Duodenal mucosa (tissue), 2 donors: ENCODE data around the gene KIF25.

Experiments
- H3K27ac ChIP-seq: one replicate; pipeline ENCODE4 v1.7.0; 2013; ENCODE audit warnings: low read depth, low read length
- H3K27me3 ChIP-seq, 2 donors: one replicate each; pipeline ENCODE4 v1.7.0; 2013; ENCODE audit warnings: low read length in 2 of 2, control low read depth in 1 of 2; ENCODE audit not compliant: insufficient read depth in 2 of 2, control insufficient read depth in 1 of 2
- H3K36me3 ChIP-seq, 2 donors: one replicate each; pipeline ENCODE4 v1.7.0; 2013; ENCODE audit warnings: low read length in 2 of 2, control low read depth in 1 of 2; ENCODE audit not compliant: insufficient read depth in 2 of 2, control insufficient read depth in 1 of 2
- H3K4me1 ChIP-seq, 2 donors: one replicate each; pipeline ENCODE4 v1.7.0; 2013; ENCODE audit warnings: low read length in 2 of 2, control low read depth in 1 of 2; ENCODE audit not compliant: insufficient read depth in 2 of 2, control insufficient read depth in 1 of 2
- H3K4me3 ChIP-seq, 2 donors: one replicate each; pipeline ENCODE4 v1.7.0; 2013; ENCODE audit warnings: low read length in 2 of 2, low read depth in 1 of 2
- H3K9ac ChIP-seq, 2 donors: one replicate each; pipeline ENCODE4 v1.7.0; 2013; ENCODE audit warnings: low read length in 2 of 2, low read depth in 1 of 2
- H3K9me3 ChIP-seq, 2 donors: one replicate each; pipeline ENCODE4 v1.7.0; 2013; ENCODE audit warnings: low read length in 2 of 2, control low read depth in 1 of 2; ENCODE audit not compliant: control insufficient read depth in 1 of 2

KIF25 gene

DNA sequence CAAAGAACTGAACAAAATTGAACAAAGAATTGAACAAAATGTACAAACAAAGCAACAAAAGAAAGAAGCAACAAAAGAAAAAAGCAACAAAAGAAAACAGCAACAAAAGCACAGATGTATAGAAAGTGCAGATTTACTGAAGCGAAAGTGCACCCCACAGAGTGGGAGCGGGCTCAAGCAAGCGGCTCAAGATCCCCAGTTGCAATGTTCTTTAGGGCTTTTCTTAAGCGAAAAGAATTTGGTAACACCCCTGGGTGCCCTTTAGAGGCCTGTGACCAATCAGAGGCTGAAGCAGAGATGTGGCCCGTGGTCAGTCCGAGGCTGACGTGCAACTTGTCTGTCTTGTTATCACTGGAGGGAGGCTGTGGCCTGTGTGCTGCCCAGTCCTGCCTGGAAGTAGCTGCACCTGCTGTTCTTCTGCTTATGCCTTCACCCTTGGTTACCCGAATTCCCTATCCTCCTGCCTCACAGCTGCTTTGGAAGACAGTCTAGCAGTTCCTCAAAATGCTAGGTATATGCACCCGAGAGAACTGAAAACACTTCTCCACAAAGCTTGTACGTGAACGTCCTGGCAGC lies 13.2 kb upstream of the KIF25 start:
- Histone ChIP-seq H3K9ac (no peak overlapping the region), H3K4me3 (no peak overlapping the region), H3K27me3 (no peaks in the 10 kb centered on the region), H3K27ac (no peak overlapping the region), H3K36me3 (no peaks in the 10 kb centered on the region), H3K4me1 (no peaks in the 10 kb centered on the region), H3K9me3 (no peaks in the 10 kb centered on the region)

GRCh38 chr6:167984876-167985604 lies 12.4 kb upstream of the KIF25 start:
- H3K4me3 ChIP-seq = no peak overlapping the region
- H3K27ac ChIP-seq = no peak overlapping the region
- no peaks in the 10 kb centered on the region for H3K36me3 ChIP-seq
- peaks cover 0 to 2% of the 10 kb centered on the region in 2 donors for H3K9me3 ChIP-seq
- no peak overlapping the region for H3K9ac ChIP-seq
- no peaks in the 10 kb centered on the region for H3K4me1 ChIP-seq
- no peaks in the 10 kb centered on the region for H3K27me3 ChIP-seq

DNA sequence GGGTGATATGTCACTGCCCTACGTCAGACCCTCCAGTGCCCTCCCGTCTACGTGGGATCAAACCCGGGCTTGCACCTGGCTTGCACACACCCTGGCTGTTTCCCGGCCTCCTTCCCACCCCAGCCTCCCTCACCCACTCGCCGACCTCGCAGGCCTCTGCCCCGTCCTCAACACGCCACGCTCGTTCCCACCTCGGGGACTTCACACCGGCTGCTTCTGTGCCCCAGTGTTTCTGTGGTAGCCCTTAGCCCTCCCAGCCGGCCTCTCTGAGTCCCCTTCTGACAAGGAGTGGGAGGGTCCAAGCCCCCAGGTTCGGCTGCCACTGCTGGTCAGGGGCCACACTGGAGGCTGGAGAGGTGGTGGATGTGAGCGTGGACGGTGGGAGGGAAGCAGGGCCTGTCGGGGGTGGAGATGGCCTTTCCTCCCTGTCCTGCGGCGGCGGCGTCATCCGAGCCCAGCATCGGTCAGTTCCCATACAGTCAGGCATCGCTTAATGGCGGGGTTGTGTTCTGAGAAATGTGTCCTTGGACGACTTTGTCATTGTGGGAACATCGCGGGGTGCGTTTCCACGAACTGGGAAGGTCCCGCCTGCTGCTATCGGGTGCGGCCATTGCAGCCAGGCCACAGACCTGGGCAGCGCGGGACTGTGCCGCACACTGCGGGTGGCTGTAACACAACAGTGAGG lies 11.4 kb upstream of the KIF25 start:
- no peak overlapping the region for H3K27ac ChIP-seq
- H3K9ac ChIP-seq = no peak overlapping the region
- no peak overlapping the region for H3K4me3 ChIP-seq
- peaks cover 0 to 2% of the 10 kb centered on the region in 2 donors for H3K9me3 ChIP-seq
- H3K36me3 ChIP-seq = no peaks in the 10 kb centered on the region
- no peaks in the 10 kb centered on the region for H3K27me3 ChIP-seq
- no peaks in the 10 kb centered on the region for H3K4me1 ChIP-seq

GRCh38 chr6:167987396-167988153 lies 9.9 kb upstream of the KIF25 start:
- no peaks in the 10 kb centered on the region for H3K27me3 ChIP-seq
- H3K9ac ChIP-seq = no peak overlapping the region
- H3K4me3 ChIP-seq = no peak overlapping the region
- H3K4me1 ChIP-seq = no peaks in the 10 kb centered on the region
- peaks cover 0 to 2% of the 10 kb centered on the region in 2 donors for H3K9me3 ChIP-seq
- no peaks in the 10 kb centered on the region for H3K36me3 ChIP-seq
- no peak overlapping the region for H3K27ac ChIP-seq

DNA sequence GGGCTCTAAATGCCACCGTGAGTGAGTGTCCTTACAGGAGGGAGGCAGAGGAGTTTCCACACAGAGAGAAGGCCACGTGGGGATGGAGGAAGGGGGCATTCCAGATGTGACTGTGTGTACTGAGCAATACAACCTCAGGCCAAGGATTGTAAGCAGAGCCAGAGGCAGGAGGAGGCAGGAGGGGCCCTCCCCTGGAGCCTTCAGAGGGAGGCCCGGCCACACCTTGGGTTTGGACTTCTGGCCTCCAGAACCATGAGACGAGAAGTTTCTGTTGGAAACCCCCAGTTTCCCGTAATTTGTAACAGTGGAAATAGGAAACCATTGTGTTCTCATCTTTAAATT lies 9.3 kb upstream of the KIF25 start:
- Histone ChIP-seq H3K9me3 (peaks cover 0 to 2% of the 10 kb centered on the region in 2 donors), H3K9ac (no peak overlapping the region), H3K27me3 (no peaks in the 10 kb centered on the region), H3K27ac (no peak overlapping the region), H3K4me3 (no peak overlapping the region), H3K4me1 (no peaks in the 10 kb centered on the region), H3K36me3 (no peaks in the 10 kb centered on the region)

DNA sequence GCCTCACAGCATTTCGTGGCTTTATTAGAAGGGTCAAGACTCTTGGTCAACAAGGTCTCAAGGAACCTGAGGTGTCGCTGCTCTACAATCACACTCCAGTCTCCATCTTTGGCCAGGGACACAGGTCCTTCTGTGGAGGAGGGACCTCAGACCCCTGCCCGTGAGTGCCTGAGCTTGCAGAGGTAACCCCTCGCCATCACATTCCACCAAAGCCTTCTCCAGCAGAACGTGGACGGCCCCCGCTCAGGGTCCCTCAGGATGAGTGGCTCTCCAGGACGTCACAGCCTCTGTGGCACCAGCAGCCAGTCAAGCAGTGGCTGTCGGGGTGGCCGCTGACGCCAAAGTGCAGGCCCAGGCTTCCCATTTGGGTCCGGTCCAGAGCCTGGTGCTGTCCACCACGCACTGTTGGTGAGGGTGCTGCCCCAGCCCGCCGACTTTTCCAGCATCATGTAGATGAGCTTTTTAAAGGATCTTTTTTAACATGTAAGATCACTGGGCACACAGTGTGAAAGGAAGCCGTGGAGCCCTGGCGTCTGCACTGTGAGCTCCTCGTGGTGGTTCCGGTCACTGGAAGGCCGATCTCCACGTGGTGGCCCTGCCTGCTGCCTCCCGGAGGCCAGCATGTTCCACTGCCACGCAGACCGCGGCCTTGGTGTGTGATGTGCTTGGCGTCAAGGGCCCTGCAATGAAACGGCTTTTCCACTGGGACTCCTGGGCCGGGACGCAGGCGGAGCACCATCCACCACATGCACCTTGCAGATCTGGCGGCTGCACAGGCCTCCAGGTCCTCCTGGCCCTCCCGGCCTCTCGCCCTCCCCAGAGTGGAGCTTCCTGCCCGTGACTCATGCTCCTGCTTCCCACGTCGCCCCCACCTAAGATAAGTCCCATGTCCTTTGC lies 8.3 kb upstream of the KIF25 start:
- Histone ChIP-seq H3K27me3 (no peaks in the 10 kb centered on the region), H3K9ac (no peak overlapping the region), H3K4me3 (no peak overlapping the region), H3K27ac (no peak overlapping the region), H3K4me1 (no peaks in the 10 kb centered on the region), H3K9me3 (peaks cover 0 to 2% of the 10 kb centered on the region in 2 donors), H3K36me3 (no peaks in the 10 kb centered on the region)

DNA sequence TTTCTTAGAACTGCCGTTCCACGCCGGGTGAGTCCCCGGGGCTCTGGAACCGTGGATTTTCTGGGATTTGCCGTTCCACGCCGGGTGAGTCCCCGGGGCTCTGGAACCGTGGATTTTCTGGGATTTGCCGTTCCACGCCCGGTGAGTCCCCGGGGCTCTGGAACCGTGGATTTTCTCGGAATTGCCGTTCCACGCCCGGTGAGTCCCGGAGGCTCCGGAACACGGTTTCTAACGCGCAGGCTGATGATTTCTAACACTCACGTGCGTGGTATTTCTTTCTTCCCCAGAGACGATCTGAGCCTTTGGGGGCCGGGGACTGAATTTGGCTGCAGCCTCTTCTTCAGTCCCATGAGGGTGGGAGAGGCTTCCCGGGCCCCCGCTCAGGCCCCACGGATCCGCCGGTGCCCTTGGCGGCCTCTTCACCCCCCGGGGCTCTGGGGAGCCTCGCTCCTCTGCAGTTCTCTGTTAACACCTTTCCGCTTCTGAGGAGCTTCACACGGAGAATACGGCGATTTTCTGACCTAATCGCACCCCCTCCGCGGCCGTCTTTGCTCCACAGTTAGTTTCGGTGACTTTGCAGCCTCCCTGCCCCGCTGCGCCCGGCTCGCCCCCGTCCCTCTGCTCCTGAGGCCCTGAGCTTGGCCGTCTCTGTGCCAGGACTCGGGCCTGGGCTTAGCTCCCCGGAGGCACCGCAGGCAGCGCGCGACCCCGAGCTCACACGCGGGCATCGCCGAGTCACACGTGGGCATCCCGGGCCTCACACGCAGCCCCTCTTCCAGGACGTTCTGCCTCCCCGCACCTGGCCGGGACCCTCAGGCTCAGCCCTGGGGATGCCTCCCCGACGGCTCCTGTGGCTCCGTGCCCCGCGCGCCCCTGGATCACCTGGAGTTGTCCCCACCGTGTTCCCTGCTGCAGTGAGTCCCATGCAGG lies 7.2 kb upstream of the KIF25 start:
- peaks cover 0 to 2% of the 10 kb centered on the region in 2 donors for H3K9me3 ChIP-seq
- no peaks in the 10 kb centered on the region for H3K4me1 ChIP-seq
- H3K27me3 ChIP-seq = no peaks in the 10 kb centered on the region
- no peak overlapping the region for H3K27ac ChIP-seq
- H3K9ac ChIP-seq = no peak overlapping the region
- H3K4me3 ChIP-seq = no peak overlapping the region
- no peaks in the 10 kb centered on the region for H3K36me3 ChIP-seq

DNA sequence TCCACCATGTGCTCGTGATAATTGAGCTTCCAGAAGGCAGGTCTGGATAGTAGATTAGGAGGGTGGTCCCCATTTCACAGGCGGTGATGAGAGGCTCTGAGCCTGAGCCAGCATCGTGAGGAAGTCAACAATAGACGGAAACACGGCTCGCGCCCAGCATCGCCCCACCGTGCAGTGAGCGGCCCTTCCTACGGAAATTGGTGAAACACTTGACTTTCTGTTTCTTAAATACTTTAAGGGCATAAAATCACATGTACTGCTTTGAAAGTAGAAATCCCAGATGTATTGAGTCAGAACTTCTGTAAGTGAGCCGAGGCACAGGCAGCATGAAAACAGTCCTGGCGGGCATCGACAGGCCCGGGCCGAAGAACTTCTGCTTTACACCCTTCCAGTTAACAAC lies 4.3 kb upstream of the KIF25 start:
- Histone ChIP-seq H3K9me3 (peaks cover 0 to 2% of the 10 kb centered on the region in 2 donors), H3K4me1 (no peaks in the 10 kb centered on the region), H3K27ac (no peak overlapping the region), H3K27me3 (no peaks in the 10 kb centered on the region), H3K4me3 (no peak overlapping the region), H3K9ac (no peak overlapping the region), H3K36me3 (no peaks in the 10 kb centered on the region)

DNA sequence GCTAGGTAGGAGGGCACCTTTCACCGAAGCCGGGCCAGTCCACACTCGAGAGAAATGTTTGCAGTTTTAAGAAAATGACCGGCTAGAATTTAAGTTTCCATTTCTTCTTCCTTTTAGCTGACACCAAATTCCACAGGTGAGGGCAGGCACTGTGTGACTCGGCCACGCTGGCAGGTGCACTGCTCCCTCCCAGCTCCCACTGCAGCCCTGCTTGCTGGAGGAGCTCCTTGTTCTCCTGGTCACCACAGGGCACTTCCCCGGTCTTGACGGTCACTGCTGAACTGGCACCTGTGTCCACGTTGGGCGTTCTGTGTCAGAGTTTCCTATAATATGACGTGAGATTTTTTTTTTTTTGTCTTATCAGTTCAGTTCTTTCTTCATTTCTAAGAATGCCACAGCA lies 3.6 kb upstream of the KIF25 start:
- no peak overlapping the region for H3K27ac ChIP-seq

More for the DNA sequence above, 3.6 kb upstream of the KIF25 start:
- H3K4me1 ChIP-seq = no peaks in the 10 kb centered on the region
- H3K36me3 ChIP-seq = no peaks in the 10 kb centered on the region
- no peaks in the 10 kb centered on the region for H3K27me3 ChIP-seq
- H3K4me3 ChIP-seq = no peak overlapping the region
- no peak overlapping the region for H3K9ac ChIP-seq
- peaks cover 0 to 2% of the 10 kb centered on the region in 2 donors for H3K9me3 ChIP-seq
